GM23338 (cell line): Measurements from ENCODE around the gene EMID1. TPM values are rescaled to one million over a fixed set of nuclear protein-coding genes. Genes with fewer than 3 reads are reported as not detected.

Experiments
- ATAC-seq: fragments of 200-7000 bp; cut with Tn5 transposase; 3 replicates; pipeline ENCODE4 v1.9.1; 2020
- DNase-seq: peaks from one replicate; pipeline ENCODE4 v3.0.0-alpha.2; 2015; ENCODE audit warnings: low spot score
- H2AFZ ChIP-seq: fragments of 200-600 bp; sonication (generic); 2 replicates; pipeline ENCODE4 v1.8.0; 2016; ENCODE audit warnings: antibody characterized with exemption, mild to moderate bottlenecking, moderate library complexity
- H3F3A ChIP-seq: fragments of 200-600 bp; sonication (generic); replicated peaks from 2 replicates; pipeline ENCODE4 v1.8.0; 2017; ENCODE audit warnings: antibody characterized with exemption, mixed run types, low read depth
- H3K27ac ChIP-seq: fragments of 200-600 bp; sonication (generic); 2 replicates; pipeline ENCODE4 v1.6.1; 2016; ENCODE audit warnings: low read depth
- H3K27me3 ChIP-seq: fragments of 200-600 bp; sonication (generic); 2 replicates; pipeline ENCODE4 v1.8.0; 2016; ENCODE audit warnings: mild to moderate bottlenecking, mixed run types, moderate library complexity; ENCODE audit not compliant: insufficient read depth
- H3K36me3 ChIP-seq: fragments of 200-600 bp; sonication (generic); 2 replicates; pipeline ENCODE4 v1.8.0; 2016; ENCODE audit warnings: mild to moderate bottlenecking; ENCODE audit not compliant: insufficient read depth
- H3K4me1 ChIP-seq: fragments of 200-600 bp; sonication (generic); 2 replicates; pipeline ENCODE4 v1.8.0; 2016; ENCODE audit warnings: mild to moderate bottlenecking, moderate library complexity; ENCODE audit not compliant: insufficient read depth
- H3K4me2 ChIP-seq: fragments of 200-600 bp; sonication (generic); 2 replicates; pipeline ENCODE4 v1.7.1; 2017; ENCODE audit warnings: mixed run types
- H3K4me3 ChIP-seq: fragments of 200-600 bp; sonication (generic); 2 replicates; pipeline ENCODE4 v1.6.1; 2016; ENCODE audit warnings: mixed run types
- H3K79me2 ChIP-seq: fragments of 200-600 bp; sonication (generic); replicated peaks from 2 replicates; pipeline ENCODE4 v1.8.0; 2017; ENCODE audit warnings: mild to moderate bottlenecking; ENCODE audit not compliant: insufficient read depth
- H3K9me2 ChIP-seq: fragments of 200-600 bp; sonication (generic); 2 replicates; pipeline ENCODE4 v1.8.0; 2017; ENCODE audit not compliant: insufficient read depth
- H4K20me1 ChIP-seq: fragments of 200-600 bp; sonication (generic); replicated peaks from 2 replicates; pipeline ENCODE4 v1.8.0; 2017; ENCODE audit warnings: mild to moderate bottlenecking; ENCODE audit not compliant: insufficient read depth
- H3K27ac Mint-ChIP-seq: 2 replicates; pipeline ENCODE4 v1.8.0; 2020; ENCODE audit warnings: inconsistent platforms, mild to moderate bottlenecking, moderate library complexity, mixed read lengths
- H3K27me3 Mint-ChIP-seq: 3 replicates; pipeline ENCODE4 v1.8.0; 2022; ENCODE audit warnings: low read depth, mild to moderate bottlenecking, moderate library complexity, mixed read lengths, inconsistent platforms; ENCODE audit not compliant: insufficient read depth, poor library complexity
- H3K36me3 Mint-ChIP-seq: 3 replicates; pipeline ENCODE4 v1.8.0; 2021; ENCODE audit warnings: low read depth, mild to moderate bottlenecking, inconsistent platforms, moderate library complexity, mixed read lengths
- H3K4me1 Mint-ChIP-seq: 3 replicates; pipeline ENCODE4 v1.8.0; 2020; ENCODE audit warnings: mild to moderate bottlenecking, inconsistent platforms, mixed read lengths
- H3K4me3 Mint-ChIP-seq: 3 replicates; pipeline ENCODE4 v1.8.0; 2021; ENCODE audit warnings: moderate library complexity, mild to moderate bottlenecking, inconsistent platforms, mixed read lengths
- H3K9me3 Mint-ChIP-seq: 3 replicates; pipeline ENCODE4 v1.8.0; 2020; ENCODE audit warnings: moderate library complexity, mild to moderate bottlenecking, inconsistent platforms, mixed read lengths
- CREB1 ChIP-seq: fragments of 250-450 bp; sonication (Bioruptor Pico); IDR thresholded peaks from 2 replicates; pipeline ENCODE4 v1.5.0; 2020; ENCODE audit warnings: low read depth, mild to moderate bottlenecking, moderate library complexity
- CTCF ChIP-seq, 2 experiments: fragments of 200-600 bp in 1 of 2; sonication (generic) in 1 of 2; conservative IDR thresholded peaks; 2 replicates each; pipeline versions ENCODE4 v1.5.1 to v1.6.1; 2016 to 2017; ENCODE audit warnings: antibody characterized with exemption in 2 of 2, low read depth in 2 of 2, mild to moderate bottlenecking in 2 of 2, moderate library complexity in 1 of 2
- ETS1 ChIP-seq: IDR thresholded peaks from 2 replicates; pipeline ENCODE4 v1.6.1; 2016; ENCODE audit warnings: antibody characterized with exemption
- EZH2 ChIP-seq: fragments of 200-600 bp; sonication (generic); IDR thresholded peaks from one replicate; pipeline ENCODE4 v1.8.0; 2017; ENCODE audit warnings: antibody characterized with exemption, mild to moderate bottlenecking, low read depth; ENCODE audit not compliant: unreplicated experiment
- EZH2phosphoT487 ChIP-seq: fragments of 200-600 bp; sonication (generic); IDR thresholded peaks from one replicate; pipeline ENCODE4 v1.8.1; 2018; ENCODE audit warnings: antibody characterized with exemption; ENCODE audit not compliant: unreplicated experiment
- JUNB ChIP-seq: IDR thresholded peaks from one replicate; pipeline ENCODE4 v1.6.1; 2016; ENCODE audit warnings: antibody characterized with exemption; ENCODE audit not compliant: unreplicated experiment
- NANOG ChIP-seq: IDR thresholded peaks from 2 replicates; pipeline ENCODE4 v1.6.1; 2016; ENCODE audit warnings: antibody characterized with exemption, borderline replicate concordance
- POLR2AphosphoS5 ChIP-seq: IDR thresholded peaks from 2 replicates; pipeline ENCODE4 v1.6.1; 2016; ENCODE audit warnings: antibody characterized with exemption, low read depth
- REST ChIP-seq: IDR thresholded peaks from one replicate; pipeline ENCODE4 v1.6.1; 2018; ENCODE audit warnings: antibody characterized with exemption; ENCODE audit not compliant: unreplicated experiment
- STAT1 ChIP-seq: IDR thresholded peaks from one replicate; pipeline ENCODE4 v1.6.1; 2016; ENCODE audit warnings: antibody characterized with exemption; ENCODE audit not compliant: unreplicated experiment
- ZNF114 ChIP-seq: fragments of 250-450 bp; sonication (Bioruptor Pico); IDR thresholded peaks from 2 replicates; pipeline ENCODE4 v1.5.0; 2020; ENCODE audit warnings: mild to moderate bottlenecking, moderate library complexity
- ZNF331 ChIP-seq: fragments of 250-450 bp; sonication (Bioruptor Pico); IDR thresholded peaks from 2 replicates; pipeline ENCODE4 v1.5.0; 2020; ENCODE audit warnings: low read depth, mild to moderate bottlenecking, moderate library complexity
- ZNF462 ChIP-seq: fragments of 250-450 bp; sonication (Bioruptor Pico); IDR thresholded peaks from 2 replicates; pipeline ENCODE4 v1.5.0; 2020; ENCODE audit warnings: mild to moderate bottlenecking, moderate library complexity
- polyA plus RNA-seq: library from polyadenylated mRNA; unstranded; fragments of >200 nt; fragmentation: Nextera tagmentation; extraction: Ambion mirVana; gene quantifications from 2 replicates; pipeline ENCODE4 v1.2.1, GENCODE V29; 2016
- total RNA-seq: library from RNA; depleted of rRNA; stranded (reverse); fragments of >200 nt; shearing (Covaris generic); gene quantifications from 2 replicates; pipeline ENCODE4 v1.2.3, GENCODE V29; 2014

The EMID1 gene
- total and polyA plus RNA-seq, 2 experiments from 2014 or later, result 3.0 to 13.4 TPM

- Histone ChIP-seq H2AFZ (no peak overlapping the region), H3K4me1 (0 out of 2 replicates have a peak, but pooled peaks cover 5% of the 10 kb centered on the region), H3K27me3 (no peaks in the 10 kb centered on the region), H3K27ac (no peak overlapping the region), H3K4me2 (no peak overlapping the region), H3K4me3 (no peak overlapping the region), H4K20me1 (no peaks in the 10 kb centered on the region; the same call in 1 of the 2 replicates), H3K79me2 (no peaks in the 10 kb centered on the region; the same call in 1 of the 2 replicates), H3K9me2 (no peaks in the 10 kb centered on the region), H3K36me3 (peaks cover 7% of the 10 kb centered on the region; the same call in 1 of the 2 replicates), H3F3A (no peaks in the 10 kb centered on the region)
- Mint-ChIP-seq H3K9me3 (no peaks in the 10 kb centered on the region), H3K27me3 (peaks cover 11% of the 10 kb centered on the region), H3K27ac (no peak overlapping the region), H3K36me3 (peaks cover 21% of the 10 kb centered on the region), H3K4me1 (no peaks in the 10 kb centered on the region; the same call in 2 of the 3 replicates), H3K4me3 (no peak overlapping the region)
- TF ChIP-seq EZH2phosphoT487 (no peak), EZH2 (no peak), ZNF114 (CRISPR knock-in tag) (no peak), ZNF331 (CRISPR knock-in tag) (no peak), JUNB (no peak), ETS1 (no peak), POLR2AphosphoS5 (no peak), ZNF462 (CRISPR knock-in tag) (no peak), CREB1 (CRISPR knock-in tag) (no peak), NANOG (no peak), CTCF (conservative IDR thresholded peaks at IDR 0.05; ENCODE audit: low read depth in 2 of 2) (no peak), REST (no peak), STAT1 (no peak)
- ATAC-seq (no peak), DNase-seq (no peak)
Measured at GRCh38 chr22:29260031-29260560, 54.4 kb downstream of the EMID1 start.
